SK-N-MC (cell line): Measurements from ENCODE around the gene LTA.
A peak's percentile ranks its signal among the peaks of the same experiment; 100 is the strongest.

Experiments
- DNase-seq: peaks from one replicate; pipeline ENCODE4 v3.0.0-alpha.2; 2011; ENCODE audit warnings: low read depth, low spot score
- H3K27ac ChIP-seq: fragments of 200-600 bp; sonication (generic); 2 replicates; pipeline ENCODE4 v1.5.1; 2016; ENCODE audit warnings: mixed run types
- H3K36me3 ChIP-seq: fragments of 200-600 bp; sonication (generic); 2 replicates; pipeline ENCODE4 v1.6.1; 2017; ENCODE audit warnings: antibody characterized with exemption, low read length, mixed read lengths; ENCODE audit not compliant: insufficient read depth
- H3K4me3 ChIP-seq: fragments of 200-600 bp; sonication (generic); 2 replicates; pipeline ENCODE4 v1.5.1; 2016
- H3K9ac ChIP-seq: fragments of 200-600 bp; sonication (generic); 2 replicates; pipeline ENCODE4 v1.8.0; 2017; ENCODE audit warnings: mixed run types, mixed read lengths; ENCODE audit not compliant: insufficient read length
- H3K9me3 ChIP-seq: fragments of 200-600 bp; sonication (generic); 2 replicates; pipeline ENCODE4 v1.6.1; 2017; ENCODE audit warnings: low read depth, mild to moderate bottlenecking, antibody characterized with exemption, low read length, moderate library complexity, mixed read lengths
- EZH2 ChIP-seq: fragments of 200-600 bp; sonication (generic); IDR thresholded peaks from one replicate; pipeline ENCODE4 v1.6.1; 2017; ENCODE audit warnings: antibody characterized with exemption
- FOXP2 ChIP-seq: optimal IDR thresholded peaks from 2 replicates; pipeline ENCODE3; 2011; ENCODE audit warnings: mild to moderate bottlenecking, moderate library complexity; ENCODE audit not compliant: insufficient read depth; ENCODE audit errors: extremely low read length, control extremely low read depth
- POLR2AphosphoS5 ChIP-seq: IDR thresholded peaks from 2 replicates; pipeline ENCODE4 v1.6.1; 2012; ENCODE audit warnings: mild to moderate bottlenecking, low read depth, low read length, borderline replicate concordance

The LTA gene

GRCh38 chr6:31579119-31579505 is 7.0 kb downstream of the LTA start:
- Histone ChIP-seq H3K9me3 (no peaks in the 10 kb centered on the region), H3K9ac (no peak overlapping the region), H3K36me3 (no peaks in the 10 kb centered on the region), H3K4me3 (no peak overlapping the region), H3K27ac (no peak overlapping the region)
- no peak for DNase-seq
- no peak for TF ChIP-seq EZH2
- TF ChIP-seq FOXP2 = no peak
- TF ChIP-seq POLR2AphosphoS5 = no peak

DNA sequence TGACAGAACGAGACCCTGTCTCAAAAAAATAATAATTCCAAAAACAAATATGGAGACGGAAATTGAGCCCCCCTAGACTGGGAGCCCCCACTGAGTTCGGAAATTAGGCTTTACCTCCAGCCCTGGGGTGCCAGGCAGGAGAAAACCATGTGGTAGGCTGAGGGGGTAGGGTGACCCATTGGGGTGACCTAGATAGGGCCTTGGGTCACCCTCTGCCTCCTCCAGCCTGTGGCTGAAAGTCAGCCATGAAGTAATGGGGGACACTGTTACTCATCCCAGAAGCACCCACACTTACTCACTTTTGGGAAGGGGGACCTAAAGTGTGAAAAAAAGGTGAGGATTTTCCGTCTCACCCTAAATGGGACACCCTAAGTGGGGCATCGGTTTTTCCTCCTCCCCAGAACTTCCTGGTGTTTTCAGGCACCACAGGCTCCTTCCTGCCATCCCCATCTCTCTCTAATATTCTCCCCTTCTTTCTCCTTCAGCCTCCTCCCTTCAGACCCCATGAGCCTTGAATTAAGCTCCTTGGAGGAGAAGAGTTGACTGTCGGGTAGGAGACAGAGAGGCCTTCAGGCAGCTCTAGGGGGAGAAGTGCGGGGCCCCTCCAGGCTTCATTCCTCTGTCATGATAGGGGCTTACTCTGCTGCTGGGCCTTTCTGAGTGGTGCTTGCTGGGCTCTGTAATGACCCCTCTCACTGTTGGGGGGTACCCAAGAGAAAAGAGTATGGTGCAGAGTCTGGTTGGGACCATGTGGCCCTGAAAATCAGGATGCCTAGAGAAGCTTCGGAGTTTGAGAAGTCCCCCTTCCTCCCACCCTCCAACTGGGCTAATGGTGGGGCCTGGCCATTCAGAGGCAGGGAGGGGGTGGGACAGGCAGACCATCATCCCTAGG is 7.7 kb downstream of the LTA start:
- no peak for TF ChIP-seq POLR2AphosphoS5
- no peak for TF ChIP-seq FOXP2
- TF ChIP-seq EZH2 = no peak
- H3K36me3 ChIP-seq = no peaks in the 10 kb centered on the region
- H3K27ac ChIP-seq = no peak overlapping the region
- DNase-seq = no peak
- no peak overlapping the region for H3K4me3 ChIP-seq
- H3K9me3 ChIP-seq = no peaks in the 10 kb centered on the region
- no peak overlapping the region for H3K9ac ChIP-seq

- TF ChIP-seq POLR2AphosphoS5 (no peak), FOXP2 (no peak), EZH2 (no peak)
- Histone ChIP-seq H3K9me3 (no peaks in the 10 kb centered on the region), H3K9ac (peak overlapping the region; percentile 81), H3K36me3 (no peaks in the 10 kb centered on the region), H3K4me3 (peak overlapping the region; percentile 88), H3K27ac (no peak overlapping the region)
- DNase-seq = no peak
Measured at GRCh38 chr6:31580438-31580740, 8.3 kb downstream of the LTA start.

DNA sequence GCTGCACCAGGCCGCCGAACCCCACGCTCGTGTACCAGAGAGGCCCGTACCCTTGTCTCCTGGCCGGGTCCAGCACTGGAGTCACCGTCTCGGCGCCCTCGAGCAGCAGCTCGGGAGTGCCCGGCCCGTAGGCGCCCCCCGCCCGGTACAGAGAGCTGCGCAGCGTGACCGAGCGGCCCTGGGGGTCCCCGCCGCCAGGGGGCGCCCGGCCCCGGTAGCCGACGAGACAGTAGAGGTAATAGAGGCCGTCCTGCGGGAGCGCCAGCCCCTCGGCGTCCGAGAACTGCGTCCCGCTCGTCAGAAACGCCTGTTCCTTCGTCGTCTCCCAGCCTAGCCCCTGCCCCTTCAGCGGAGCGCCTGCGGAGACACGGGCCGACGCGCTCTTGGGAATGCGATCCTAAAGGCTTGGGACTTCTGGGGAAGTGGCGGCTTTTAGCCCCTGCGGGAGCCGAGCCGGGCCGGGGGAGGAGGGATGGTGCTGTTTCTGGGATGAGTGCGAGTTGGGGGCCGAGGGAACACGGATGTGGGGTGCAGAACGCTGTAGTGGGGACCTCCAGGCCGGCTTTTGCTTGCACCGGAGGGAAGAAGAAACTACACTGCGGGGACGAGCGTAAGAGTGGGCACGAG is 8.8 kb downstream of the LTA start:
- Histone ChIP-seq H3K9ac (peak overlapping the region; percentile 81), H3K27ac (no peak overlapping the region)
- no peak for DNase-seq

GRCh38 chr6:31581434-31582229 is 9.5 kb downstream of the LTA start:
- DNase-seq = no peak

More for the DNA sequence above, 8.8 kb downstream of the LTA start:
- Histone ChIP-seq H3K9me3 (no peaks in the 10 kb centered on the region), H3K4me3 (peak overlapping the region; percentile 88), H3K36me3 (no peaks in the 10 kb centered on the region)
- peak; percentile 74; the same call in 1 of the 2 replicates for TF ChIP-seq POLR2AphosphoS5
- no peak for TF ChIP-seq EZH2
- TF ChIP-seq FOXP2 = peak; percentile 26

DNA sequence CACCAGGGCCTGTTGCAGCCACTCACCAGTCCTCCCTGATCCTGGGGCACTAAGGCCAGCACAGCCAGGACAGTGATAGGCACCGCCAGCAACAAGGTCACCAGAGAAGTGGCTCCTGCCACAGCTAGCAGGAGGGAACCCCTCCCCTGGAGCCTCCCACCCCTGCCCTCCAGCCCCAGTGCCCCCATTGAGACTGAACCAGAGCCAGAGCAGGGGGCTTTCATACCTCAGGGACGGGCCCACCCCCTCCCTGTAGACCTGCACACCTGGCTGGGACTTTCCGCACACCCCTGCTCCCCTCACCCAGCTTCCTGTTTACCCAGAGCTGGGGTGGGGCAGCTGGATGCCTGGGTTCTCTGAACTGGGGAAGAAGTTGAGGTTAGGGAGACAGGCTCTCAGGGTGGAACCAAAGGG is 10.1 kb downstream of the LTA start, which contains the start of gene LTB:
TSS of gene LTB (minus strand) at position 195 of the 414 bp plus-strand sequence. CDS start at position 188, 7 bp downstream.
- DNase-seq = no peak
- TF ChIP-seq EZH2 (no peak), FOXP2 (no peak), POLR2AphosphoS5 (no peak)
- peak within 1 kb of the TSS; percentile 81 for H3K9ac ChIP-seq
- H3K4me3 ChIP-seq = peak within 1 kb of the TSS; percentile 88
- no peak within 1 kb of the TSS for H3K27ac ChIP-seq
- H3K9me3 ChIP-seq = no peaks in the 10 kb centered on the region
- H3K36me3 ChIP-seq = no peaks in the 10 kb centered on the region

More at GRCh38 chr6:31581434-31582229, 9.5 kb downstream of the LTA start:
- H3K9me3 ChIP-seq = no peaks in the 10 kb centered on the region
- no peaks in the 10 kb centered on the region for H3K36me3 ChIP-seq
- peak overlapping the region; percentile 81 for H3K9ac ChIP-seq
- TF ChIP-seq POLR2AphosphoS5 (no peak), FOXP2 (no peak), EZH2 (no peak)
- H3K27ac ChIP-seq = no peak overlapping the region
- peak overlapping the region; percentile 88 for H3K4me3 ChIP-seq

DNA sequence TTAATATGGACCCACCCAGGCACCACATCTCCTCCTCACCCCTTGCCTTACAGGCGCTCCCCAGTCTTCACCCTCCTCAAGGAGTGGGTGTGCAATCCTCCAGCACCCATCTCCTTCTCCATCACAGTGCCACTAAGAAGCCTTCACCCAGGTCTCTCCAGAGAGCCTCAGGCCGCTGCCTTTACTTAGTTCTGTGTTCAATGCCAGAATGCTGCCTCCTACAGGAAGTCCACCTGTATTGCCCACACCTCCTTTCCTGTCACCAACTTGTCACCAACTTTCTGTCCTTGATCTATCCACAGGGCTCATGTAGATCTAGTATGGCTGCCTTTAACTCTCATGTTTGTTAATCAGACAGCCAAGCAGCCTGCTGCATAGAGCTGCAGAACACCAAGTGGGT is 13.4 kb downstream of the LTA start:
- no peaks in the 10 kb centered on the region for H3K9me3 ChIP-seq
- no peak overlapping the region for H3K4me3 ChIP-seq
- DNase-seq = no peak
- no peak overlapping the region for H3K27ac ChIP-seq
- H3K36me3 ChIP-seq = no peaks in the 10 kb centered on the region
- H3K9ac ChIP-seq = no peak overlapping the region
- no peak for TF ChIP-seq EZH2
- no peak for TF ChIP-seq FOXP2
- TF ChIP-seq POLR2AphosphoS5 = no peak

DNA sequence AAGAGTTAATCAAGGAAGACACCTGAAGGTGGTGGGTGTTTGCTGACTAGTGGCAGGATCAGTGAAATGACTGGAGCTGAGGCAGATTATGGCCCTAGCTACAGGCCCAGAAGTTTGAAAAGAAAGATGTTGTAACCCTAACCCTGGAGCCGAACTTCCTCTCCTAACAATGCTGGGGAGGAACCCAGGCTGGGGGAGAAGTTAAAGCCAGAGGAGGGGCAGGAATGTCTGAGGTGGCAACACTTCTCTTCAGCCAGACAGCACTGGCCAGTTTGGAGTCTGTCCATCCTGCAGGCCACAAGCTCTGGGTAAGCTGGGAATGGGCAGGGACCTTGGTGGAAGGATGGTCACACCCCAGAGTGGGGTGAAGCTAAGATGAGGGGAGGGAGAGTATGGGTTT is 13.9 kb downstream of the LTA start, which contains the start of gene LST1:
TSS of gene LST1 (plus strand) at position 270 of the 400 bp plus-strand sequence. CDS start 1,023 bp downstream, outside the sequence.
- Histone ChIP-seq H3K27ac (no peak within 1 kb of the TSS), H3K4me3 (0 out of 2 replicates have a peak within 1 kb of the TSS, but pooled peaks have one; percentile 25), H3K9ac (no peak within 1 kb of the TSS)

More for the DNA sequence above, 13.9 kb downstream of the LTA start, which contains the start of gene LST1:
- Histone ChIP-seq H3K9me3 (no peaks in the 10 kb centered on the region), H3K36me3 (no peaks in the 10 kb centered on the region)
- DNase-seq = no peak
- TF ChIP-seq FOXP2 (no peak), EZH2 (no peak), POLR2AphosphoS5 (no peak)
